NCI-H69 (cell line): ENCODE measurements around the gene PRM1.

Source experiments
- DNase-seq: peaks from one replicate; lab custom pipeline; 2025; lab: John Stamatoyannopoulos, UW

PRM1 gene

DNA sequence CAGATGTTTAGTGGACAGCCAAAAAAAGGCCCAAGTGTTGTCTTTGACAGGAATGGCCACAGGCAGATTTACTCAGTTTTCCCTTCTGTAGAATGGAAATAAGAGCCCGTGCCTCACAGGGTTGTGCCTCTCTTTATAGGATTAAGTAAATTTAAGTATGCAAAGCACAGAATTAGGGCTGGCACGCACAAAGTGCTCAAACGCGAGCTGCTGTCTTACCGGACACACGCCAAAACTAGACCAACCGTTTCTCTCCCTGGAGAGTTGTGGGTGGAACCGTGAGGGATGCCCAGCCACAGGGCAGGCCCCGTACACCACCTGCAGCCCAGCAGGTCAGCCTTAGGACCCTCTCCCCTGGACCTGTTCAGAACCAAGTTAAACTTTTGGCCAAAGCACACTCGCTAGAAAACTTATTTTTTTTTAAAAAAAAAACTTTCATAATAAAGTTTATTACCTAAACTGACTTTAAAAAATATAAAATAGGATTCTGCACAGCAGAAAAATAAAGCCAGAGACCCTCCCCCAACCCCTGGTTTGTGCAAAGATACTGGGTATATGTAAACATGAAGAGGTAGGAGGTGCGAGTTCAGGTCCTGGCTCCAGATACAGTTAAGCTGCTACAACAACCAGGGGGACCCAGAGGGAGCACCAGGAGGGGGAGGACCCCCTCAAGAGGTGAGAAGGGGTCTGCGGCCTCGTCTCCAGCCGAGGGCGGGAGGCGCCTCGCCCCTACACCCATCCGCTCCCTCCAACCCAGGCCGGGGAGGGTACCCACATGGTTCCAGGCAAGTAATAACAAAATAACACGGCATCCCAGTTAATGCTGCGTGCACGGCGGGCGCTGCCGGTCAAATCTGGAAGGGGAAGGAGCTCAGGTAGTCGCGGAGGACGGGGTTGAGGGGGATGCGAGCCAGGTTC lies 26.9 kb downstream of the PRM1 start:
- no peak for DNase-seq

DNA sequence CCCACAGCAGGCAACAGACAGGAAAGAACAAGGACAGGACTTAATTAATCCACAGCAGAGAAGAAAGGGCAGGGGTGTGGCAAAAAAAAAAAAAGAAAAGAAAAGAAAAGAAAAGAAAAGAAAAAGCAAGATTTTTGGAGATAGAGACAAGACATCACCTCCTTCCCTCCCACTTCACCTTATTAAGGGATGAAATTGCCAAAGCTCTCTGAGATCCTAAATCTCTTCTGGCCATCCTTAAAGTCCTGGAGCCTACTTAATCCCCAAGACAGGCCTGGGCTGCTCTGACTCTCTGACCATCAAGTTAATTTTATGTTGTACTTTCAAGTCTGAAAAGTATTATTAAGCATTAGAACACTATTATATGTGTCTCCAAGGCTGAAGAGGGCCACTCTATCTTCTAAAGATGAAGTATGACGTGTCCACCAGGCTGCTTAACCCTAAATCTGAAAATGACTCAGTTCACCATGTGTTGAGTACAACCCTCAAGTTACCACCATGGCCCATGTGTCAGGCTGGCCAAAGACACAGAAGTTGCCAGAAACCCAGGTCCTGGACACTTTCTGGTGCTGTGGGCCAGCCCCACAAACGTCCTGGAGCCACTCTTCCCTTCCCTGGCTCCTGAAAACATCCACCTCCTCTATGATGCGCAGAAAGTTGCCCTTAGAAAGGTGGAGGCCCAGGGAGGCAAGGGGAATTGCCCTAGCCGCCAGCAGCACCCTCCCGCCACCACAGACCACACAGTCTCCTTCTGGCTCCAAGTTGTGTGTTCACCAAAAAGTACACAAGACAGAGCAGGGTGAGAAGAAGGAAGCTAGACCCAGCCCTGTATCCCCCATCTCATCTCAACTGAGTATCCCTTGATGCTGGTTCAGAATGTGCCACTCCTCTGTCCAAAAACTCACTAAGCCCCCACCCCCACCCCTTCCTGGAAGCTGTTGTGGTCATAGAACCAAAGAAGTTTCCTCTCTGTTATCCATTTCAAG lies 27.8 kb downstream of the PRM1 start:
- no peak for DNase-seq

DNA sequence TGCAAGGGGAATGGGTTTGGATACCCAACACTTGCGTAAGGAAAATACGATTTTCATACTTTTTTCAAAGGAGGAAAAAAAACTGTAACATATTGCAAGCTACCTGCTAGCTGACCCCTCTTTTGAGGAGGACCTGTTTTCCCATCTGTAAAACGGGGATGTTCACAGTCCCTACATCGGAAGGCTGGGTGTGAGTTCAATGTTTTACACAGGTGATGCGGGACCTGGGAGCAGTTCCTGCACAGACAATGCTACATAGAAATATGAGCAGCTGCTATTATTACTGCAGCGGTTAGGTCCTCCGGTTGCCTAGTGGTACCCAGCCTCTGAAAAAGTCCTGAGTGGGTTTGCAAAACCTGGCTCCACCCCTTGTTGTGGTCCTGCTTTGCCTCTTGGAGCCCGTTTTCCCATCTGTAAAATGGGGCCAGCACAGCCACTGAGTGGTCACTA lies 28.6 kb downstream of the PRM1 start:
- DNase-seq, result no peak

DNA sequence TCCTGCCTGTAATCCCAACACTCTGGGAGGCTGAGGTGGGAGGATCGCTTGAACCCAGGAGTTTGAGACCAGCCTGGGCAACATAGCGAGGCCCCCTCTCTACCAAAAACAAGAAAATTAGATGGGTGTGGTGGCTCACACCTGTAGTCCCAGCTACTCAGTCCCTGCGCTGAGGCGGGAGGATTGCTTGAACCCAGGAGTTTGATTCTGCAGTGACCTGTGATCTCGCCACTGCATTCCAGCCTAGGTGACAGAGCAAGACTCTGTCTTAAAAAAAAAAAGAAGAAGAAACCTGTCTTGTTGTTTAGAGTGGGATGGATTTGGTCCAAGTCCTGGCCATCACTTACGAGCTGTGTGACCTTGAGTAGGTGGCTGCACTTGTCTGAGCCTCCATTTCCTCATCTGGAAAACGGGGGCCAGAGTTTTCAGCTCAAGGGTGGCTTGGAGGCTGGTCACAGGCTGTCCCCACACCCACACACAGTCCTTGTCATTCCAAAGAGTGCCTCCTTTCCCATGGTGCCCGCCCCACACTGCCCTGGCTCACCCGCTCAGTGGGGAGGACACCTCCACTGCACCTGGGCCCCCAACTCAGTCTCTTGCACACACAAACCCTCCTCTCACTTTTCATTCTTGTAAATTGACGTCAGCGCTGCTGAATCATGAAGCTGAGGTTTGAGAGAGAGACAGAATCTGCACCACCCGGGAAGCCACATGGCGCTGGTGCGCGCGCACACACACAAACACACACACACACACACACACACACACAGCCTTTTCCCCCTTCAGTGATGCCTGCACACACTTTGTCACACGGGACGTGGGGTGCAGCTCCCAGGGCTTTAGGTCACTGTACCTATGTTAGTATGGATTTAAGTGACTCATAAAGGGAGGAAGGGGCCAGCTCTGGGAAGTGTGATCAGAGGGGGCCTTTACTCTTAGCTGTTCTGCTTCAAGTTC lies 29.3 kb downstream of the PRM1 start:
- no peak for DNase-seq

DNA sequence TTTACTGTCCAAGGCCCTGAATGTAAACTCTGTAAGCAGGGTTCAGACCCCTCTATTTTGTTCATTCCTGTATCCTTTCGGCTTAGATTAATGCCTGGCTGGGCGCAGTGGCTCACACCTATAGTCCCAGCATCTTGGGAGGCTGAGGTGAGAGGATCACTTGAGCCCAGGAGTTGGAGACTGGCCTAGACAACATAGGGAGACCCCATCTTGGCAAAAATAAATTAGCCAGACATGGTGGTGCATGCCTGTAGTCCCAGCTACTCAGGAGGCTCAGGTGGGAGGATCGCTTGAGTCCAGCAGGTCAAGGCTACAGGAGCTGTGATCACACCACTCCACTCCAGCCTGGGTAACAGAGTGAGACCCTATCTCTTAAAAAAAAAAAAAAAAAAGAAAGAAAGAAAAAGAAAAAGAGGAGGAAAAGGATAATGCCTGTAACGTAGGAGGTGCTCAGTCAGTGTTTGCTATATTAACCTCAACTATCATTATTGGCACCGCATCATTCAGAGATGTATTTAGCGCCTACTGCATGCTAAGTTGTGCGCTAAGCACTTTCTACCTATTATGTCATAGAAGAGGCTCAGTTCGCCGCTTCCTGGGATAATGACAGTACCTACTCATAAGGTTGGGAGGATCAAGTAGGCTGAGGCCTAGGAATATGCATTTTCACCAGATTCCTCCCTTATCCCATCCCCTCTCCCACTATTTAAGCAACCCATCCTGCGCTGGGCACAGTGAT lies 30.2 kb downstream of the PRM1 start:
- no peak for DNase-seq

DNA sequence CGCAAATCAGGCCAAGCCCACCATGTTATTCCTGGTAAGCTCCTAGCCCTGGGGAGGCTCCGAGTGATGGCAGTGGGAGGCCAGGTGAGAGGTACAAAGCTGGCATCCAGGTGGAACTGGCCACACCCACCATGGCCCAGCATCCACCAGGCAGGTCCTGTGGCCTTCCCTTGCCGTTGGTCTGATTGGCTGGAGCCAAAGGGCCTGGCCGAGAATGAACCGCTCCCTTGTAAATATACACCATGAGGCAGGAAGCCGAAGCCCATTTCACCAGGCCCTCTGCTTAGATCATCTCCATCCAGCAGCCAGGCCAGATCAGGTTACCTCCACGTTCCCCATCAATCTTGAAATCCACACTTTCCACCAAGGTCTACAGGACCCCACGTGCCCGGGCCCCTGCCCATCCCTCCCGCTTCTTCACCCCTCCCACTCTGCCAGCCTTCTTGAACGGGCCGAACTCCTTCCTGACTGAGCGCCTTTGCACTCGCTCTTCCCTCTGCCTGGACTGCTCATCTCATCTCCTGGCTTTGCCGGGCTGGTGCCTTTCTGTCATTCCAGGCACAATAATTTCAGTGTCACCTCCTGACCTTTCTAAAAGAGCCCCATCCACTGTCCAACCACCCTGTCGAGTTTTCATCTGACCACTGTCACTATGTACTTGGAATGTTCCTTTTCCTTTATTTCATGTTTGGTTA lies 30.9 kb downstream of the PRM1 start:
- DNase-seq, result peak; percentile 37

DNA sequence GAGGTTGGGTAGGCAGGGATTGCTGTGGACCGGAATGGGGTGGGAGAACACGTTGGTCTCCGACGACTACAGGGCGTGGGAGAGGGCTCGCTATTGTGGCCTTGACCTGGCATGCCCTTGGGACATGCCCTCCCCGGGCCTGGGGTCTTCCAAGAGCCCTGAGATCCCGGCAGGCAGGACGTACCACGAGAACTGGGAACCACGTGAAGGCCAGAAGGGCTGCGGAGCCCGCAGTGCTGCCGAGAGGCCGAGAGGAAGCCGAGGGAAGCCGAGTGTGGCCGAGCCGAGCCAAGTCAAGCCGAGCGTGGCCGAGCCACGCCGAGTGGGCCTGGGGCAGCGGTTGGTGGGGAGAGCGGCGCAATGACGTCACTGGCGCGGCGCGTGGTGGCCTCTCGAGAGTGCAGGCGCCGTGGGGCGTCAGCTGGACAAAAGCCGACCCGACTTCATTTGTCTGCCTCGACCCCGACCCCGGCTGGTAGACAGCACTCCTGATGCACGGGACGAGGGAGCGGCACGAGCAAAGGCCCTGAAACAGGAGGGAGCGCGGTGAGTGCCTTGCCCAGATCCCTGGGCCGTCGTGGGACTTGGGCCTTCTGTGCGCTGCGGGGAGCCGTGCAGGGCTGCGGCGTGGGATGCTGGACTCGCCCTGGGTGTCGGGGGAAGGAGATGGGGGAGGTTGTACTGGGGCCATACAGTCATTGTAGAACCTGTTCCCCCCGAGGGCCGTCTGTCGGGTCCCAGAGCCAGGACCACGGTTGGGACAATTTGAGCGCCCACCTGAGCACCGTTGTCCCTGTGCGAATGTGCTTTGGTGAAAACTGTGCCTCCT lies 31.7 kb downstream of the PRM1 start:
- DNase-seq, result no peak

DNA sequence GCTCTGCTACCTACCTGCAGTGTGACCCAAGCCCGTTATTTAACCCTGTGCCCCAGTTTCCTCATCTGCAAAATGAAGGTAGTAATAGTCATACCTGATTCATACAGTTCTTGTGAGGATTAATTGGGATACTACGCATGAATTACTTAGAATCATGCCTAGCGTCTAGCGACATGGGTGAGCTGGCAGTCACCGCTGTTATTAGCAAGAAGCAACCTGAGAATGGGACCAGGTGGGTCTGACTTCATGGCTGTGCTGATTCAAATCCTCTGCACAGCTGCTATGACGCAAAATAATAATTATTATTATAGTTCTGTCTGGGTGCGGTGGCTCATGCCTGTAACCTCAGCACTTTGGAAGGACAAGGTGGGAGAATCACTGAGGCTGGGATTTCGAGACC lies 33.0 kb downstream of the PRM1 start:
- DNase-seq, result peak; percentile 82

DNA sequence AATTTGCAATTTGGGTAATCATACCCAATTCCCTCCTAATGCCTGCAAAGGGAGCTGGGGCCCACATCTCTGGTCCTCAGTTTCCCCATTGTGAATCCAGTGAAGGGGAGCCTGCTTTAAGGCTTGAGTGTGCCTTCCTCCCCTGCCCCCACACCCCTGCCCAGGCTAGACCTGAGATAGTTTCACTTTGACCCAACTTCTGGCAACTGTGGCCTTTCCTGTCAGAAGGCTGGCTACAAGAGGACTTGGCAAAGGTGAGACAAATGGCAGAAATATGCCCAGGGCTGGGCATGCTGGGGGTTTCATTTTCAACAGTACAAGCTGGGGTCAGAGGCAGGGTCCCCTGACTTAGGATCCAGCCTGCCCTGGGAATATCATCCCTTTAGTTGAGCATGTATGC lies 35.1 kb downstream of the PRM1 start:
- DNase-seq, result no peak

DNA sequence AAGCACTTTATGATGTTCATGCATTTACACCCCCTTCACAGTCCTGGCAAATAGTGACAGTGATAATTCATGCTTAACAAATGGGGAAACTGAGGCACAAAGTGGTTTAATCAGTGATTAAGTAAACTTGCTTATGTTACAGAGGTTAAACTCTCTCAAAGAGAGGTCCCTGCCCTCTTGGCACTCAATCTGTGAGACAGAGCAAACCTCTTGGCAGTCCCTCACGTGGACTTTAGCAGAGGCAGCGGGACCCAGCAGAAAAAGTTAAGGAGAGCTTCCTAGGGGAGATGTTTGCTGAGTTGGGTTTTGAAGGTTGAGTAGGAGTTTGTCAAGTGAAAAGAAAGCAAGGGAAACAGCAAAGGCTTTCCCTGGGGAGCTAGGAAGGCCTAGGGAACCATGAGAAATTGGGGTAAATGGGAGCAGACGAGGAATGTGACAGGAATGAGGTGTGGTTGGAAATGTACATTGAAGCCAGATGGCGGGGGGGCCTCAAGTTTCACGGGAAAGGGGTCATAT lies 35.9 kb downstream of the PRM1 start:
- DNase-seq, result no peak

DNA sequence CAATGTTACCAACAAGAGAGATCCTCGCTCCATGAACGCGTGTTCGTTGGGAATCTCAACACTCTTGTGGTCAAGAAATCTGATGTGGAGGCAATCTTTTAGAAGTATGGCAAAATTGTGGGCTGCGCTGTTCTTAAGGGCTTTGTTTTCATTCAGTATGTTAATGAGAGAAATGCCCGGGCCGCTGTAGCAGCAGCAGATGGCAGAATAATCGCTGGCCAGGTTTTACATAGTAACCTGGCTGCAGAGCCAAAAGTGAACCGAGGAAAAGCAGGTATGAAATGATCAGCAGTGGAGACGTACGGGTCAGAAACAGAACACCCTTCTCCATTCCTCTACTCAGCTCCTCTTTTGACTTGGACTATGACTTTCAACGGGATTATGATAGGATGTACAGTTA lies 38.5 kb downstream of the PRM1 start:
- DNase-seq, result peak; percentile 55

DNA sequence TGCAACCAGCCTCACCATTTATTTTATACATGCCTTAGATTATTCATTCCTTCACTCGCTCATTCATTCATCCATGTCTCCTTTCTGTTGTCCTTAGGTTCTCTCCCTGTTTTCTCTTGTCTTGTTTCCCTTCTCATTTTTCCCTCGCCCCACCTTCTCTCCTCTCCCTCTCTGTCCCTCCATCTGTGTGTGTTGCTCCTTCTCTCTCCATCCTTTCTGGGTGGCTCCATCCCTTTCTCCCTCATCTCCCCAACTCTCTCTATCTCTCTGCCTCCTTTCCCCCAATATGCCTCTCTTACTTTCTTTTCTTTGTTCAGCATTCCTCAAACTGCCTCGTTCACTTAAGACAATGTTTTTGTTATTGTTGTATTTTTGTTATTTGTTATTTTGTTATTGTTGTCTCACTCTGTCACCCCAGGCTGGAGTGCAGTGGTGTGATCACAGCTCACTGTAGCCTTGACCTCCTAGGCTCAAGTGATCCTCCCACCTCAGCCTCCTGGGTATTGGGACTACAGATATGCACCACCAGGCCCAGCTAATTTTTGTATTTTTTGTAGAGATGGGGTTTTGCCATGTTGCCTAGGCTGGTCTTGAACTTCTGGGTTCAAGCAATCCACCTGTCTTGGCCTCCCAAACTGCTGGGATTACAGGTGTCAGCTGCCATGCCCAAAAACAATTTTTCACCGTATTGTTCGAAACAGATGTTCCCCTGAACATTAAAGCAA lies 39.5 kb downstream of the PRM1 start:
- DNase-seq, result no peak

DNA sequence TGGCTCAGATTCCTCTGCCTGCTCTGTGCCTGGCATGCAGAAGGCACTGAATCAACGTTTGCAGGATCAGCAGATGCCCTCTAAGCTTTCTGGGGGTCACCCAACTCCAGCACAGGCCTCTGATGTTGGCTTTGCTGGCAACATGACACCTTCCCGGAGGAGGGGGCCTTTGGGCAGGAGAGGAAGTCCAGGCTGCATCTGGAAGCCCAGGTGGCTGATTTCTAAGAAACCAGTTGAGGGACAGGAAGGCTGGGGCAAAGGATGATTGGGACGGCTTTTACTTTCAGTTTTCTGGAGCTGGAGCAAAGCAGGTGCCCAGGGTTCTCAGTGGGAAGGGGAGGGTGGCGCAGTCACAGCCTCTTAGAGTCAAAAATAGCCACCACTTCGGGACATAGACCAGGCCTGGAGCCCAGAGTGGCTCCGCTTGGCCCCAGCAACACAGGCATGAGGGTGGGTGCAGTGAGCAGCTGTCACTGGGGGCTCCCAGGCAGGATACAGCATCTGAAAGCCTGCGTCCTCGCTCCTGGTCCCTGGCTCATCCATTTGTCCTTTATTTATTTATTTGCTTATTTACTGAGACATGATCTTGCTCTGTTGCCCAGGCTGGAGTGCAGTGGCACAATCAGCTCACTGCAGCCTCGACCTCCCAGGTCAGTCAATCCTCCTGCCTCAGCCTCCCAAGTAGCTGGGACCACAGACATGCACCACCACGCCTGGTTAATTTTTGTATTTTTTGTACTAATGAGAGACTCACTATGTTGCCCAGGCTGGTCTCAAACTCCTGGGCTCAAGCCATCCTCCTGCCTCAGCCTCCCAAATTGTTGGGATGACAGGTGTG lies 40.3 kb downstream of the PRM1 start:
- peak; percentile 39 for DNase-seq

DNA sequence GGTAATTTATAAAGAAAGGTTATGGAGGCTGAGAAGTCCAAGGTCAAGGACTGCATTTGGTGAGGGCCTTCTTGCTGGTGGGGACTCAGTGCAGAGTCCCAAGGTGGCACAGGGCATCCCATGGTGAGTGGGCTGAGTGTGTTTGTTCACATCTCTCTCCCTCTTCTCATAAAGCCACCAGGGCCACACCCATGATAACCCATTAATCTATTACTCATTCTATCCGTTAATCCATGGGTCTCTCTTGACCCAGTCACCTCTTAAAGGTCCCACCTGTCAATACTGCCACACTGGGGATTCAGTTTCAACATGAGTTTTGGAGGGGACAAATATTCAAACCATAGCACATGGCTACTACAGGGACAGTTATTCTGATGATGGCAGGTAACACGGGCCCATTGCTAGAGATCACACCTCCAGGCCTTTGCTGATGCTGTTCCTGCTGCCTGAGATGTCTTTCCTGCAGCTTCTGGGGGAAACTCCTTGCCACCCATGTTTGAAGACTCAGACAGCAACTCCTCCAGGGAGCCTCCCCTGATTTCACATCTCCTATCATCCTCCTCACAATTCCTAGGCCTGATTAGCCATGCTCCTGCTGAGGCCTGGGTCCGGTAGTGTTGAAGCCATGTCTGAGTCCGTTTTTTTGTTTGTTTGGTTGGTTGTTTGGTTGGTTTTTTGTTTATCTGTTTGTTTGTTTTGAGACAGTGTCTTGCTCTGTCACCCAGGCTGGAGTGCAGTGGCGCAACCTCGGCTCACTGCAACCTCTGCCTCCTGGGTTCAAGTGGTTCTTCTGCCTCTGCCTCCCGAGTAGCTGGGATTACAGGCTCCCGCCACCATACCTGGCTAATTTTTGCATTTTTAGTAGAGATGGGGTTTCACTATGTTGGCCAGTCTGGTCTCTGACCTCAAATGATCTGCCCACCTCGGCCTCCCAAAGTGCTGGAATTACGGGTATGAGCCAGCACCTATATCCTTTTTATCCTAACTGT lies 41.2 kb downstream of the PRM1 start:
- DNase-seq, result no peak

DNA sequence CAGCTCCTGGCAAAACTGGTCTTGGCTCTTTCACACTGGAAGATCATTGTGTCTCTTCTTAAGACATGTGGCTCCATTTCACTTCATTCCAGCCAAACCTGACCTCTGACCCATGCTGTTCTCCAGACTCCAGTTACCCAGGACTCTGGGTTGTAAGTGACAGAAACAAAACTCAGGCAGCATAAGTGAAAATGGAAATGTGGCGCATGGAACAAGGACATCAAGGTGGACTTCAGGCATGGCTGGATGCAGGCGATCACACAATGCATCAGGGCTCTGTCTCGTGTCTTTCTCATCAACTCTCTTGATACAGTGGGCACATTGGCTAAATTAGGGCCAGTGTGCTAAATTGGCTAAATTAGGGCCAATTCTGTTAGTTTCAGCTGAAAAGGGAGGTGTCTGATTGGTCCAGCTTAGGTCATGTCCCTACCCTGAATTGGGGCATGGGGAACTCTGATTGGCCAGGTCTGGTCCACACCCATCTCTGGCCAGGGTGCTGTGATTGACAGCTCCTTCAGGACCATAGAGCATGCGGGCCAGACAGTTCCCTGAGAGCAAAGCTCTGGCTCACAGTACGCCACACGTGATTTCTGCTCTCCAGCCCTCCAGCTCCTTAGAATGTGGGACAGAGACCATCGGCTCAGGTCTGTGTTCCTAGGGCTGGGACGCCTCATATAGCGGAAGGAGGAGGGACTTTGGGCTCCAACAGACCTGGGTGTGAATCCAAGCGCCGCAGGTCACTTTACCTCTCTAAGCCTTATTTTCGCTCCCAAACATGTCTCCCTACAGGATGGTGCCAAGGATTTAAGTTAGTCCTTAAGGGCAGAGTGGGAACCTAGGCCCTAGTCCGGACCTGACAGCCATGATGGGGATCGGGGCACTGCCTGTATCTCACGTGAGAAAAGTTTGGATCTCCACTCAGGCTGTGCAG lies 42.6 kb downstream of the PRM1 start:
- DNase-seq, result no peak
